GM19239 (cell line): ENCODE data around the gene ALKAL2.

Source experiments
- DNase-seq: peaks from one replicate; pipeline ENCODE4 v3.0.0; 2011; ENCODE audit warnings: low spot score; ENCODE audit not compliant: insufficient read length
- FAIRE-seq: peaks from 2 replicates; lab custom pipeline; 2011; peaks lifted over from hg19 to GRCh38; lab: Jason Lieb, UNC

The ALKAL2 gene

DNA sequence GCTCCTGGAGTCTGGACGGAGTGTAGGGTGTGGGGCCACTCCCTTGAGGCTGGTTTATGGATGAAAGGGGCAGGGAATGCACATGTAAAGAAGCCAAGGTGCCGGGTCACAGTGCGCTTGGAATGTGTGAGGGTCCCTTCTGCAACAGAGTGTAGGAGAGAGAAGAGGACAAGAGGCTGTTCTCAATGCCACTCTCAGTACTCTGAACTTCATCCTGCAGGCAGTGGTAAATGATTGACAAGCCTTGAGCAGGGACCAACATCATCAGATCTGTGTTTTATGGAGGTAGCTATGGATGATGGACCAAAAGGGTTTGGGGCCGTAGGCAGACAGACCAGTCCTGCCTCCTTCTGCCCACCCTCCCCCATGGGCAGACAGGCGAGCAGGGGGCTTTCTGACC lies 7.2 kb upstream of the ALKAL2 start:
- FAIRE-seq: no peak
- DNase-seq: no peak

DNA sequence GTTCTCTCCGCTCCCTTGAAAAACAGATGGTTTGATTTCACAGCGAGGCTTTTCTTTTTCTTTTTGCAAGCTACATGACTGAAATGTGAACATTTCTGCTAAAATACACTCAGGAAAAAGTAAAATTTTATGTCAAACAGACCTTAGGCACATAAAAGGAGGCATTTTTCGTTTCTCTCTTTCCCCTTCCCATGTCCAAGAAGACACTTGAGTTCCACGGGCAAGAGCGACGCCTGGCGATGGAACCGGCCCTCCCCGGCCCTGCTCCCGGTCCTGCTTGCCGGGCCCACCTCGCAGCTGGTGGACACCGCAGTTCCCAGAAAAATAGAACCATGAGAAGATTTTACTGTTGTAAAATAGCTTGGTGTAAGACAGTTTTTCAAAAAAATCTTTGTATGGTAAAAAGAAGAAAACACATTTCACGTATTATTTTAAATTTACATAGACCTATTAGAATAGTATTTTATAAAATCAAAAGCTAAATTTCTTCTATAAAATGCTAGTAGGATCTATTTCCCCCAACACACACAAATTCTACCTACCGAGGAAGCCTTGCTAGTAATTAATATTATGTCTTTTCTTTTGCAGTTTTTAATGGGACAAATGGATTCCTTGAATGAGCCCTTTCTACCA lies 2.3 kb upstream of the ALKAL2 start:
- peak; percentile 22 for DNase-seq

DNA sequence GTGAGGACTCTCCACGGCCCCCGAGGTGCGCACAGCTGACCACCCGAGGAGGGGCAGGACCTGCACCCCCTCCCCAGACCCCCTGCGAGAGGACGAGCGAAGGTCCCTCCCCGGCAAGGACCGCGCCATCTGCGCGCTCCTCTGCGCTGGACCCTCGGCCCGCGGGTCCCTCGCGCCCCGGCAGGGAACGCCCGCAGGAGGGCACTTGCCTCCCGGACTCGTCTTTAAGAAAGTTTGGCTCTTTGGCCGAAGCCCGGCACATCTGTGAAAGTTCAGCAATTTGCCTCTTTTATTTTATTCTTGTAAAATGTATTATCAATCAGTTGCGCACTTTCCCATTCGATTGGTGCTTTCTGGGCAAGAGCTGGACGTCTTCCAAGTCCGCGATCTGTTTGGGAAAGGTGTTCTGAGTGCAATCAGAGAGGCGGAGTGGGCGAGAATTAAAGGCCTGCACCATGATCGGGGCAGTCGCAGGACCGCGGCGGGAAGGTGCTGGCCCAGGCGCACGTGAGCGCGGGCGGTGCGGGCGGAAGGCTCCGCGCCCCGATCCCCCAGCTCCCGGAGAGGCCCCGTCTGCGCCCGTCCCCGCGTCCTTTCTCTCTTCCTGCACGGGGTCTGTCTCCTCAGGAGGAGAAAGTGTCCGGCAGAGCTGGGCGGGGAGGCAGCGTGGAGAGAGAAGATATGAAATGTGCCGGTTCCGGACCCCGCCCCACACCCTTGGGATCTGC lies 1.6 kb upstream of the ALKAL2 start:
- FAIRE-seq (no peak), DNase-seq (no peak)

More for the DNA sequence above, 2.3 kb upstream of the ALKAL2 start:
- no peak for FAIRE-seq

DNA sequence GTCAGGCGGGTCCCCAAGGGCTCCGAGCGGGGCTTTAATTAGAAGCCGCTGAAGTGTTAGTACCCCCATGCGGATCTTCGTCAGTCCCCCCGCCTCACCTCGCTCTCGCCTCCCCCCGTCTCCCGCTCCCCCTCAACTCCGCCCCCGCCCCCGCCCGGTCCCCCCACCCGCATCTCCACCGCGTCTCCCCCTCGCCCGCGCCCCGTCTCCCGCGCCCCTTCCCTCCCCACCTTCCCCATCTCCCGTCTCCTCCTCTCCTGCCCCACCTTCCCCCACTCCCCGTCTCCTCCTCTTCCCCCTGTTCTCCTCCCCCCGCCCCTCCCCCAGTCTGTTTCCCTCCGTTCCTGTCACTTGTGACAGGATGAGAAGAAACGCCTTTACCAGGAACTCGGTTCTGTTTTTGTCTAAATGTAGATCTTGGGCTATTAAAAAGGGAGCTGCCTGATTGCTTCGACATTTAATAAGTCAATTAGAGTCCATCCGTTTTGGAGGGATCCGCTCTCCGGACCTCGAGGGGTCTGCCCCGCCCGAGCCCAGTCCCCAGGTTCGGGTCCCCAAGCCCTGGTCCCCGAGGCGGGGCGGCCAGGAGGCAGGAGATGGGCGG lies 969 bp upstream of the ALKAL2 start:
- no peak for FAIRE-seq
- DNase-seq: no peak

DNA sequence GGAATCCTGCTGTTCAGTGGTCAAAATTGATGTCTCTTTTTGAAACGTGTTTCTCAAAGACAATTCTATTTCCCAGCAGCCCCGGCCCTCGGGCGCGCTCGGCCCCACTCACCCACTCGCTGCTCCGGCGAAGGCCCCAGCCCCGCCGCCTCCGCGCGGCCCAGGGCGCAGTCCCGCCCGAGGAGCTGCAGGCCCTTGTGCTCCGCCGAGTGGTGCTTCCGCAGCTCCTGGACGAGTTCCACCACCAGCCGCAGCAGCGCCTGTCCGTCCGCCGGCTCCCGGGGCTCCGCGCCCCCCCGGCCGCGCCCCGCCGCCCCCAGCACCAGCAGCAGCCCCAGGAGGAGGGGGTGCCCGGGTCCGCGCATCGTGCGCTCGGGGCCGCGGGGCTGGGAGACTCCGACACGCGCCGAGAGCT lies 413 bp downstream of the ALKAL2 start:
- FAIRE-seq (no peak), DNase-seq (peak; percentile 26)

DNA sequence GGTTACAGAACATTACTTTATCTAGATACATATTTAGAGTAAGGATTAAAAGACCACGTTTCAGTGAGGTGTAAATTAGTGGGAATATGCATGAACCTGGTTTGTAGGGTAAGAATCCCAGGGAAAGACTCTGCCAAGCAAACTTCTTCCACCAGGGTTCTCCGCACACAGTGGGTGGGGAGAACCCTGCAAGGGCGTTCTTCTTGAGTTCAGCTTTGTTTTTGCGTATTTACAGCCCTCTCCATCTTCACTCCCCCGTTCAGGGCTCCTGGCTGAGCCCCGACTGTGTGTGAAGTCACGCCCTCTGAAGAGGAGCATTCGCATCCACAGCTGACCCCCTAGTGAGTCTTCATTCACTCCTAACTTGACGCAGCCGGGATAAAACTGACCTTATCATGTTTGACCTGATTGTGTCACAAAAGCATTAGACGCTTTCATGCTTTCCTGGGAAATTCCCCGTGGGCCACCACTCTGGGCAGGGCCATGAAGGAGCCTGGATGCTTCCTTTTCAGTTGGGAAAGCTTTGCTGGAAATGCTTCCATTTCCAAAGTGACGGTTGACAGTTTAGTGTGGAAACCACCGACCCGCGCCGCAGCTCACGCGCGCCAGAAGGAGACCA lies 1.0 kb downstream of the ALKAL2 start:
- no peak for FAIRE-seq
- DNase-seq: no peak

DNA sequence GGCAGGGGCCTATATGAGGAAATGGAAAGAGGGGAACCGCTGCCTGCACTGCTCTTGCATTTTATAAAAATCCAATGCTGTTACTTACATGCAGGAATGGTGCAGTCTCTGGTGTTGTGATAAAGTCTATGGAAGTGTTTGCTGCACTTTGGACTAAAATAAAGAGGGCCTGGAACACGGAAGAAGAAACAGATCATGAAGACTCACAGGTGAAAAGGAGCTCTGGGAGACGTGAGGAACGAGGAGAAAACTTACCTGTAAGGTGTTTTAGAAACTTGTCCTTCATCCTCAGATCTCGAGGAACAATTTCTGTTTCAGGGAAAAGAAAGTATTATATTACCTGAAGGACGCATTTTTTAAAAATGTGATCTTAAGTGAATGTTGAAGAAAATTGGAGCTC lies 1.9 kb downstream of the ALKAL2 start:
- DNase-seq (no peak), FAIRE-seq (no peak)

DNA sequence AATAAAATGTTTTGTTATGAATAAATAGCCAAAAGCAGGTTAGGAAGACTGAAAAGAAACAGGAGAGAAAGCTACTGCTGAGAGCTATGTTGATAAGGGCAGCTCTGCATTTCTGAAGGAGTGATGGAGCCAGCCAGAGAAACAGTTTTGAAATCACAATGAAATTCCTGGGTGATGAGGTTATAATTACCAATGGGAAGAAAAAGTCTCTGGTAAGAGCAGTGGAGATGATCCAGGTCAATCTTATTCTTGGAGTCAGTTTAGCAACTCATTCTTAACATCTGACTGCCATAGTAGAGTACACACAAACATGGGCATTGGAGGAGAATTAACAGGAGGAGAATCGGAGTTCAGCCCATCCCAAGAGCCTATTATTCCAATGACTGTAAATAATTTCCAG lies 2.4 kb downstream of the ALKAL2 start:
- FAIRE-seq: no peak

DNA sequence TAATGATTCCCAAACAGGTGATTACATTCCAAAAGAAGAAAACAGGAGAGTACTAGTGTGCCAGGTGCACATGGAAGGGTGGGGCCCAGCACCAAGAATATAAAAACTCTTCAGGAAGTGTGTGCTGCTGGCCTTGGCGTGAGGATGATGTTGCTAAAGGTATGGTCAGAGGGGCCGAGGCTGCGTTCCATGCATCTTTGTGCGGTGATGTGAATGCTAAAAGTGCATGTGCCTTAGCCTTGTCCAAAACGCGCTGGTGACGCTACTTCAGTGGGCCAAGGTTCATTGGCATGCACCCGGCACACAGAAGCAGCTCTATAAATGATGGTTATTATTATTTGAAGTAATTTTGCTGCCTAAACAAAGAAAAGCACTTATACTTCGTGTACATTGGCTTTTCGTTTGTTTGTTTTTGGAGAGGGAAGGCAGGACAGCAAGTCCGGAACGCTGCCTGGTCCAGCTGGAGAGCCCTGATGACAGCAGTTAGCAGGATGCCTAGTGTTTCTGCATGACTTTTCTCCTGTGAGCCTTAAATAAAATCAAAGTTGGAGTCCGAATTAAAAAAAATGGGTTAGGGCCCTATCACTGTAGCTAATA lies 2.9 kb downstream of the ALKAL2 start:
- no peak for FAIRE-seq
- no peak for DNase-seq

More for the DNA sequence above, 2.4 kb downstream of the ALKAL2 start:
- DNase-seq: no peak

DNA sequence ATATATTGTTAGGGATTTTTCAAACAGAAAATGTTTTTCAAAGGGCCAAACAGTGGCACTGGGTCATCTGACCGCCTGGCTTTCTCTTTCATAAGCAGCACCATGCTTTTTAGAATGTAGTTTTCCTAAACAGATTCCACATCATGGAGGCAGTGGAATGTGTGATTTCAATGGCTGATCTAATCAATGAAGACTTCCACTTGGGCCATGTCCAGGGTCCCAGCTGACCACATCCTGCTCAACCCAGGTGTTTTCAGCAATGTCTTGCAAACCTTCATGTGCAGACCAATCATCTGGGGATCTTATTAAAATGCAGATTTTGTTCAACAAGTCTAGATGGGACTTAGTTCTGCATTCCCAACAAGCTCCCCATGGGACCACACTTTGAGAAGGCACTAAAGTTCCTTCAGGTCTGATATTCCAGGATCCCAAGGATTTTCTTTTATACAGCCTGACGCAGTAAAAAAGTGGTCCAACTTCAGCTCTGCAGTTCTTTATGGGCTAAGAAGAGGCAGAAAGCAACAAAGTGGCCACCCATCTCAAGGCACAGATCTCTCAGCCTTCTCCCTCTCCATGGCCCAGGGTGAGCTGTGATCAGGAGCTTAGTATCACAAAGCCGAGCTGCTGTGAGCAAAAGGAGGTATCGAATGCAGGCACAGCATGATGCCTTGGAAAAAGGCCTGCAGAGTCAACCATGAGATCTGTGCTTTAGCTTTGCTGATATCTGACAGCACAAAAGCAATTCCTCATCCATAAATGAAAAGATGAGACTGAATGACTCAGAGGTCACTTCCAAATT lies 3.7 kb downstream of the ALKAL2 start:
- no peak for DNase-seq
- FAIRE-seq: no peak

DNA sequence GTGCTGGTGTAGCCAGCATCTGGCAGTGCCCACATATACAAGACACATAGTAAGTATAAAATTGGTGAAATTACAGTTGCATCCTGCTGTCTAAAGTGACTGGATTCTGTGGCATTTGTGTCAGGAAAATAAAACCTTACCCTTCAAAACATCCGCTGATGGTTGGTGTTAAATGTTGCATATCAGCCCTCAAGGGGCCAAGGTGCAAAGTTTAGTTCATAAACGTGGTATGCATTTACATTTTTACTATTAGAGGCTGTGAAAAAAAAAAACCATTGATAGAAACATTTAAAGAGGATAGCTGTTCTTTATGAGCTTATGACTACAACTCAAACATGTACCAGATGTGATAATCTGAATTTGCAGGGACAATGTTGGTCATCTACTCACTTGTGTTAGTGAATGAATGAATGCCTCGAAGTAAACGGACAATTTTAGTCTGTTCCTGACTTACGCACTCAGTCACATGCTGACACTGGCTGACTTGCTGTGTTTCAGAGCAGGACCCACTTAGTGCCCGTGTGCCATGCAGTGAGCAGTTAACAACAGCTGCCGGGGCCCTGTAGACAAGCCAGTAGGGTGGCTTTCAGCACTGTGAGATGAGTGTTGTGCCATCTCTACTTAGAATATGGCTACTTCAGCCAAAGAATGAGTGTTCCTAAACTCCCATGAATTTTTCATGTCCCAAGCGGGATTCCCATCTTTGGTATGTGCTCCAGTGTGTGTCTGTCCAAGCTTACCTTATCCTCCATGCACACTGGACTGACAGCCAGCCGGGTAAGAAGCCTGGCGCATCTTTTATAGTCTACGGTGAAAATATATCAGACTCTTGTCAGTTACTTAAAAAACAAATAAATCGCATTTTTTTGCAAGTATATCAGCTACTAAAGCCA lies 5.3 kb downstream of the ALKAL2 start:
- DNase-seq: no peak
- no peak for FAIRE-seq

DNA sequence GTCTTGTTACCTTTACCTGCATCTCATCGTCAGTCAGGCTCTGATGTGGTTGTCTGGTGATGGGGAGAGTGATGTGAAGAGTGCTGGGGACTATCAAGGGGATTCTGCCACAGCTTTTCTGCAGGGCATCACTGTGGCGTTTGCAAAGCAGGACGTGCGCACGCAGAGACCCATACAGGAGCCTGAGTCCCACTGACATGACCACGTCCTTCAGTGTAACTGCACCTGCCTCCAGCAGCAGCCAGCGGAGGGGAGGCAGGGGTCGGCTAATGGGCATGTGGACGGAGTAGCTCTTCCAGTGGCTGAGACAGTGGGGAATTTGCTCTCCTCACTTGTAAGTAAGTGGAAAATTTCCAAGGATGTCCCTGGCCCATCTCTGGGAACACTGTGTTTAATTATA lies 6.5 kb downstream of the ALKAL2 start:
- DNase-seq (no peak), FAIRE-seq (no peak)

DNA sequence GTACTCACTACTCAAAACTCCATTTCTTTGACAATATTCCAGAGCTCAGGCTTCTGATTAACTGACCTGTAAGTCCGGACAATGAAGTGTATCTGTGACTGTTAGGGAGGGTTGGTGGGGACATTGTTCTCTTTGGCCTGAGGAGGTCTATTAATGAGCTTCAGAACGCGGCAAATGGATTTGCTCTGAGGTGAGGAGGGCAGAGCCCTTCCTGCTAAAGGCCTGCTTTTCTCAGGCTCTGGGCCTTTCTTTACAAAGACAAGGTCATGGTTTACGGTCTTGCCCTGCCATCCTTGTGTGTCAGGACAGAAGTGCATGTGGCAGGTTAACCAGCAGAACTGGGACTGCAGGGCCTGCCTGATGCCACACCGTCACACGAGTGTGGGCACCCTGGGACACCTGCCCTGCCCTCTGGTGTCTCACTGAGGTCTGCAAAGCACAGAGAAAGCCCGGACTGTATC lies 7.2 kb downstream of the ALKAL2 start:
- no peak for FAIRE-seq

DNA sequence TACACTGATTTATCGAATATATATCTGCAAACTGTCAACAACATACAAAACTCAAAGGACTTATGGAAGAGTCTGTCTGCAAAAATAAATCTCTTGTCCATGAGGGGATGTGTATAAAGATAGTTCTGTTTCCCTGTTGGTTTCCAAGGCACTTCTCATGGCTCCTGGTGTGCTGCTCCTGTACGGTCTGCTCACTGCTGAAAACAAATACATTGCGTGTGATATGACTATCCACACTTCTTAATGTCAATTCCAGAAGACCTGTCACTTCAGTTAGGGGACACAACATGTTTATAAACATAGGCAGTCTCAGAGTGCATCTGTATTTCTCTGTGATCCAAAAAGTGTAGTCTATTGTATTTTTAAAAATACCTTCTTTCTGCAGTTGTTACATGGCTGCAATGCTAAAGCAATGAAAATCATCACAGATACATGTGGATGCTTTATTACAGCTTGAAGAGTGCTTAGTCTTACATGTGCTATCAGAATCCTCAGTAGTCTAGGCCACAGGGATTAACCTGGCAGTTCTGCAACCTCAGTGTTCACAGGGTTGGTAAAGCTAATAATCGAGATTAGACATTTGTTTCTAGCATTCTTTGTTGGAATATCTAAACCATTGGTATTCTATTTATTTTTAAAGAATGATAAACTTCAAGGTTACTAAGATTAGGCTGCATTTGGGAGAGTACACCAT lies 7.8 kb downstream of the ALKAL2 start:
- DNase-seq (no peak), FAIRE-seq (no peak)

More for the DNA sequence above, 7.2 kb downstream of the ALKAL2 start:
- DNase-seq: no peak

DNA sequence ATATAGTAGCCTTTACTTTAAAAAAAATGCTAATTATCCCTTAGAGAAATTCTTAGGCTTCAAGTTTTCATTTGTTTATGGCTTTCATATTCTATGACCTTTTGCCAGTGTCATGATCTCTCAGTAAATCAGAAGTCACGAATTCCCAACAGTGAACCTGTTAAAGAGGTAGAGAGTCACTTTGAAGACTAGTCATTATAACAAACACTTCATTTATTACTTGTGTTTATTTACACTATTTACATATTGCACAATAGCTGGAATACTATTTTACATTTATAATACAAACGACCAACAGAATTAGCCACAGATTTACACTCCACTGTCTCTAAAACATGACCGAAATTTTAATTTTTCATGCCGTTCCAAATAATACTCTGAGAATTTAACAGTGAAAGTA lies 8.5 kb downstream of the ALKAL2 start:
- DNase-seq (no peak), FAIRE-seq (no peak)

DNA sequence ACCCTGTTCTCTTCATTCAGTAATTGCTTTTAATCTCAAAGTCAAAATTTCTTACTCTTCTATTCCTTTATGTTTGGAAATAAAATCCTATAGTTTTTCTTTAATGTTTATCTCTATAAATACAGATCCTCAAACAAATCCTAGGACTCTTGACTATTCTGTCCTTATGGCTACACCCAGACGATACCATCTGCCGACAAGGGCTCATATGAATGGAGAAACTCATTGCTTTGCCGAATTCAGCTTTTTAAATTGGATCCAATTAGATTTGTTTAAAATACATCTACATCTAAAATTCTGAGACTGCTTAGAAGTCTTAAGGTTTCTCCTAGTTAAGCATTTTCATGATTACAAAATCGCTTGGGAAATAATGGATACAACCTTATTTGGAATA lies 9.0 kb downstream of the ALKAL2 start:
- FAIRE-seq: no peak
- no peak for DNase-seq

DNA sequence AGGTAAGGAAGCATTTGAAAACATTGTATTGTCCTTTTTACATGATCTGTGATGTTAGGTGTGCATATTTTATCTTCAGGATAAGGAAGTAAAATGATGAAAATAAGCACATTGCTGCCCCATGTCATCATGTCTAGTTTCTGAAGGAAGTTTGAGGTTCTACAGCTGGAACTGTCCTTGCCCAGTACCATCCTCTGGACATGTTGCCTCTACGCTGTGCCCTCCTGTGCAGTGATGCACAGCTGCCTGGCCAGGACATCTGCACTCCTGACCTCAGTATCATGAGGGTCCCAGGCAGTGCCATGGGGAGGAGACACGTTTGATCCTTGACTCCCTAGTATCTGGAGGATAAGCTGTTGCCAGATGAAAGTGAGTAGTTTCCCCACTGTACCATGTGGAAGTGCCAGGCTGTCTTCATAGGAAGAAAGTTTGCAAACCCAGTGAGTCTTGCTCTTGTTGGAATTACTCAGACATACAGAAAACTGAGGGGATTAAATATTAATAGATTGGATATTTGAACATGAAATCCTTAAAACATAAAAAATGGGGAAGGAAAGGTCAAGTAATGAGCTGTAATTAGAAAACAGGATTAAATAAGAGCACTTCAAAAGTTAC lies 9.5 kb downstream of the ALKAL2 start:
- no peak for DNase-seq
- no peak for FAIRE-seq

DNA sequence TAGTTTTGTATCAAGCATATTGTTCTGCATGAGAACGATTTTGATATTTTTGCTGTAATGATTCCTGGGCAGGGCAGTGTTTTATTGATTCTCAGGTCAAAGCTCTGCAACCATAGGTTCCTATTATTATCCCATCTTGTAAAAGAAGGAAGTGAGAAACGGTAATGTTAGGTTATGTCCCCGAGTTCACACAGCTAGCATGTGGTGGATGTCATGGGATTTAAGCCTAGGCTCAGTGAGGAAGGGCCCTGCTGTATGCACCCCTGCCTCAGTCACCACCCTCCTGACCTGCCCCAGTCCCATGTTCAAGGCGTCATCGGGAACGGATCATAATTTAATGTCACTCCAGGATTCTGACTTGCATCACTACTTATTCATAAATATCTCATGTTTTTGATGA lies 12.4 kb downstream of the ALKAL2 start:
- DNase-seq (no peak), FAIRE-seq (peak; percentile 54)
